Prostate gland (tissue), 2 donors: ENCODE results near the gene MYBPH.

ENCODE experiments used
- CTCF ChIP-seq, 4 experiments: fragments of 200-600 bp in 2 of 4; fragments of 450-650 bp in 2 of 4; sonication (generic) in 2 of 4; IDR thresholded peaks; 1 replicate in 3 of 4; 2 replicates in 1 of 4; pipeline ENCODE4 v1.5.1; 2016 to 2019; ENCODE audit warnings: antibody characterized with exemption in 4 of 4, mild to moderate bottlenecking in 2 of 4, moderate library complexity in 2 of 4
- POLR2A ChIP-seq: fragments of 450-650 bp; IDR thresholded peaks from one replicate; pipeline ENCODE4 v1.6.1; 2016; ENCODE audit warnings: antibody characterized with exemption, mild to moderate bottlenecking
- POLR2AphosphoS5 ChIP-seq: sonication (generic); formaldehyde crosslinking; IDR thresholded peaks from one replicate; pipeline ENCODE4 v1.6.1; 2017; ENCODE audit warnings: antibody characterized with exemption

DNA sequence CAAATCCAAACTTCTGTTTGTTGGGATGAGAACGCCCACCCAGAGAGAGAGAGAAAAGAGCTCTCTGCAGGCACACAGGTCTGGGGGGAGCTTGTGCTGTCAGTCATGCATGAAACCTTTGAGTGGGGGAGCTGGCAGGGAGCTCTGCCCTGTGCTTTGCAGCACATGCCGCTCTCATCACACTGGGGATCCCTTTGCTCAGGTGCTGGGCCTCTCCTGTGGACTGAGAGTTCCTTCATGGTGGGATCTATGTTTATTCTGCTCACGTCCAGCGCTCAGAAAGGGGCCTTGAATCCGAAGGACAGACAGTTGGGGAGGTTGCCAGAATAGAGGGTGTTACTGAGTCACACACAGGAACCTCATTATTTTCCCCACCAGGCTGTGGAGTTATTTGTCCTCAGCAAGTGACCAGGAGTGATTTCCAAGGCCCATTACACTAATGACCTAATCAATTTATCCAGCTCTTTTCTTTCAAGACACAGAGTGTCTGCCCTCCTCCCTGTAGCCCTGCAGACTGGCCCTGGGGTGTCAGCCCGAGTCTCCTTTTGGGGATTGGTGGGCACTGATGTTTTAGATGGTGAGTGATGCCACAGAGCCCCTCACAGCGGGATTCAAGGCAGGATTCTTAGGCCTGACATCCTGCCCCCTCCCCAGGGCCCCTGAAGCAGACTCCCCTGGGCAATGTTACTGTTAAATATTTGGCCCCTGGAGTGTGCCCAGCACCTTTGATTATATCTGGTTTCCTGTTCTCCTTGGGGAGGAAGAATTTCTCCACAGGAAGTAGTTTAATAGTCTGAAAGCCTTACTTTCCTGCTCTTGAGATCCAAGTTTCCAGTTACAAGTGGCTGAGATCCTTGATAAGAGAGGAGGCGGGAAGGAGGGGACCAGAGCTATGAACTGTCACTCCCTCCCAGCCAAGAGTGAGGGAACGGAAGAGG lies 22.3 kb downstream of the MYBPH start:
- TF ChIP-seq POLR2A (no peak), CTCF (IDR thresholded peaks at IDR 0.05) (no peak), POLR2AphosphoS5 (no peak)
